Measurements from ENCODE around the gene VTI1A. TPM values are rescaled to one million over a fixed set of nuclear protein-coding genes. Genes with fewer than 3 reads are reported as not detected.

The VTI1A gene
- total RNA-seq, 6 experiments from 2014 or later, result 23.6 to 27.9 (median 24.9) TPM

- no peak overlapping the region for H3K4me3 Mint-ChIP-seq
- H3K27ac Mint-ChIP-seq, result no peak overlapping the region
Measured at GRCh38 chr10:112767156-112767555, 320.1 kb downstream of the VTI1A start.

GRCh38 chr10:112768121-112768520 is 321.1 kb downstream of the VTI1A start:
- no peak for DNase-seq
- Mint-ChIP-seq H3K36me3 (ENCODE audit: low read depth) (peaks cover 10% of the 10 kb centered on the region), H3K9me3 (no peaks in the 10 kb centered on the region), H3K27ac (no peak overlapping the region), H3K4me1 (ENCODE audit: low read depth) (peaks cover 31% of the 10 kb centered on the region), H3K4me3 (no peak overlapping the region), H3K27me3 (ENCODE audit: insufficient read depth) (no peaks in the 10 kb centered on the region)
- no peak for TF ChIP-seq CTCF (IDR thresholded peaks at IDR 0.05)

More at GRCh38 chr10:112767156-112767555, 320.1 kb downstream of the VTI1A start:
- Mint-ChIP-seq H3K27me3 (ENCODE audit: insufficient read depth) (no peaks in the 10 kb centered on the region), H3K36me3 (ENCODE audit: low read depth) (peaks cover 10% of the 10 kb centered on the region), H3K9me3 (no peaks in the 10 kb centered on the region), H3K4me1 (ENCODE audit: low read depth) (peaks cover 31% of the 10 kb centered on the region)
- DNase-seq, result no peak
- TF ChIP-seq CTCF (IDR thresholded peaks at IDR 0.05), result no peak

- H3K4me3 Mint-ChIP-seq, result no peak overlapping the region
- H3K36me3 Mint-ChIP-seq (ENCODE audit: low read depth), result peaks cover 10% of the 10 kb centered on the region
- peaks cover 23% of the 10 kb centered on the region for H3K4me1 Mint-ChIP-seq (ENCODE audit: low read depth)
- no peak overlapping the region for H3K27ac Mint-ChIP-seq
- no peaks in the 10 kb centered on the region for H3K9me3 Mint-ChIP-seq
- DNase-seq, result no peak
- no peaks in the 10 kb centered on the region for H3K27me3 Mint-ChIP-seq (ENCODE audit: insufficient read depth)
- TF ChIP-seq CTCF (IDR thresholded peaks at IDR 0.05), result no peak
Measured at GRCh38 chr10:112769081-112769480, 322.1 kb downstream of the VTI1A start.

GRCh38 chr10:112769611-112770370 is 322.8 kb downstream of the VTI1A start:
- peaks cover 10% of the 10 kb centered on the region for H3K36me3 Mint-ChIP-seq (ENCODE audit: low read depth)
- no peaks in the 10 kb centered on the region for H3K9me3 Mint-ChIP-seq
- peaks cover 16% of the 10 kb centered on the region for H3K4me1 Mint-ChIP-seq (ENCODE audit: low read depth)
- H3K4me3 Mint-ChIP-seq, result no peak overlapping the region
- H3K27me3 Mint-ChIP-seq (ENCODE audit: insufficient read depth), result no peaks in the 10 kb centered on the region
- no peak overlapping the region for H3K27ac Mint-ChIP-seq
- DNase-seq, result no peak
- no peak for TF ChIP-seq CTCF (IDR thresholded peaks at IDR 0.05)

- H3K9me3 Mint-ChIP-seq, result no peaks in the 10 kb centered on the region
- no peak for DNase-seq
- peaks cover 10% of the 10 kb centered on the region for H3K36me3 Mint-ChIP-seq (ENCODE audit: low read depth)
- no peak overlapping the region for H3K4me3 Mint-ChIP-seq
- H3K27me3 Mint-ChIP-seq (ENCODE audit: insufficient read depth), result no peaks in the 10 kb centered on the region
- peaks cover 19% of the 10 kb centered on the region for H3K4me1 Mint-ChIP-seq (ENCODE audit: low read depth)
- H3K27ac Mint-ChIP-seq, result no peak overlapping the region
- no peak for TF ChIP-seq CTCF (IDR thresholded peaks at IDR 0.05)
Measured at GRCh38 chr10:112771733-112772132, 324.7 kb downstream of the VTI1A start.
